Epithelial cell of proximal tubule (primary cell): ENCODE results near the gene PARP11. TPM values are rescaled to one million over a fixed set of nuclear protein-coding genes. Genes with fewer than 3 reads are reported as not detected.

Experiments
- DNase-seq: peaks from one replicate; pipeline ENCODE4 v3.0.0-alpha.2; 2011; ENCODE audit warnings: low read depth
- H3K4me3 ChIP-seq: 2 replicates; pipeline ENCODE4 v1.5.1; 2011; ENCODE audit warnings: low read depth, mild to moderate bottlenecking, low read length
- CTCF ChIP-seq: conservative IDR thresholded peaks from 2 replicates; pipeline ENCODE4 v1.5.1; 2012; ENCODE audit warnings: low read depth, mild to moderate bottlenecking, low read length
- total RNA-seq: library from RNA; depleted of rRNA; stranded (reverse); fragments of >200 nt; gene quantifications from 2 replicates; pipeline ENCODE4 v1.2.3, GENCODE V29; 2015

Gene PARP11
- total RNA-seq, 1 donor from 2014 or later: 3.6 TPM

DNA sequence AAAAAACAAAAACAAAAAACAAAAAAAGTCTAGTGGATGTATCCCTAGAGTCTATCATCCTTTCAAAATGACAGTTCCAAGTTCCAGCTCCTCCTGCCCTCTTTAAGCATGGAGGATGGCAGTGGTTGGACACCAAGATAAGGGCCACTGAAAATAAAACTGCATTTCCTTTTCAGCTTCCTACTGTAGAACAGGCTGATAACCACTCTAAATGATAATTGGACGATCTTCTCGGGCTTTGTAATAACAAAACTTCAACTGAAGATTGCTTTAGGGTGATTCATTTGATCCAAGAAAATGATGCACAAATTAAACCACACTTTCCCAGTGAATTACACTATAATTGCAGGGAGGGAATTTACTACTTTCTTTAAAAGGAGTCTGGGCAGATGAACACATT is 78.1 kb downstream of the PARP11 start:
- no peak for DNase-seq
- no peak overlapping the region for H3K4me3 ChIP-seq
- TF ChIP-seq CTCF: no peak

GRCh38 chr12:3792623-3793288 is 80.4 kb downstream of the PARP11 start:
- no peak for DNase-seq
- no peak overlapping the region for H3K4me3 ChIP-seq
- no peak for TF ChIP-seq CTCF

DNA sequence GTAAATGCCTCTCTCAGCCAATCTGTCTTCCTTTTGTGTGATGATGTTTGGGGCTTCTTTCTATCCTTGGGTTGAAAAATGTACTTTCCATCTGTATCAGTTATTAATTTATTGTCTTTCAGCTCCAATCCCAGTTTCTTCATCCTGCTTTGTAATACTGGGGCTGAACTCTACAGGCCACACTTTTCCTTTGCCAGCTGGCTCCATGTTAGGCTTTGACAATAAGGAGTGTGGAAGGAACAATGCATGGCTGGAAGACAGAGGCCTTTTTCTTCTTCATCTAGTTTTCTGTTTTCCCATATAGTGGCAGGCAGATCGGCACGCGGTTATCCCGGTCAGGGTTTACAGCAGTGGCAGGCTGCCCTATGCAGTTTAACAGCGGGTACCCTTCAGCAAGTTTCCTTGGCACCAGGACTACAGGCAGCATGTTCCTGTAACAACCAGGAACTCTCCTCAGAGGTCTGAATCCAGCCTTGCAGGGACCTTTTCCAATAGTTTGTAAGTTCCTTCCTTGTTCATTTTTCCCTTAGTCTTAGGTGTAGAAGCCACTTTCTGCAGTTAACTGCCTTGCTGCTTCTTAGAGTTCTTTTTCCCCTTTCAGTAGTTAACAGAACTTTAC is 81.8 kb downstream of the PARP11 start:
- TF ChIP-seq CTCF: no peak
- DNase-seq: no peak
- no peak overlapping the region for H3K4me3 ChIP-seq

DNA sequence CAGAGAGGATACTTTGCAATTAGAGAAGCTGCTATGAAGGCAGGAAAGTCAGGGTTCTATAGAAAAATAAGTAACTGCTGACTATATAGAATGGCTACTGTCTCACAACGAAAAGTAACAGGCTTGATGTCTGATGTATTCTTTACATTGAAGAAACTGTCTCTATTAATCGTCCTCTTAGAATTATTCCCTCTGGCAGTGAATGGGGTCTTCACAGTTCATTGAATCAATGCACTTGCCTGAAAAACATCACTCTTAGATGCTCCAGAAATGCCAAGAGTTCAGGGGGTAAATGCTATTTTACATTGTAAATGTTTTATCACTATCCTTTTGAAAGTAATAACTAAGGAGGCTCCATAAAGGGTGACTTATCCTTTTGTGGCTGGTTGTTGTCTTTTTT is 82.6 kb downstream of the PARP11 start:
- no peak for TF ChIP-seq CTCF
- H3K4me3 ChIP-seq: no peak overlapping the region
- no peak for DNase-seq

GRCh38 chr12:3789838-3790237 is 83.4 kb downstream of the PARP11 start:
- no peak overlapping the region for H3K4me3 ChIP-seq
- DNase-seq: no peak
- TF ChIP-seq CTCF: no peak

DNA sequence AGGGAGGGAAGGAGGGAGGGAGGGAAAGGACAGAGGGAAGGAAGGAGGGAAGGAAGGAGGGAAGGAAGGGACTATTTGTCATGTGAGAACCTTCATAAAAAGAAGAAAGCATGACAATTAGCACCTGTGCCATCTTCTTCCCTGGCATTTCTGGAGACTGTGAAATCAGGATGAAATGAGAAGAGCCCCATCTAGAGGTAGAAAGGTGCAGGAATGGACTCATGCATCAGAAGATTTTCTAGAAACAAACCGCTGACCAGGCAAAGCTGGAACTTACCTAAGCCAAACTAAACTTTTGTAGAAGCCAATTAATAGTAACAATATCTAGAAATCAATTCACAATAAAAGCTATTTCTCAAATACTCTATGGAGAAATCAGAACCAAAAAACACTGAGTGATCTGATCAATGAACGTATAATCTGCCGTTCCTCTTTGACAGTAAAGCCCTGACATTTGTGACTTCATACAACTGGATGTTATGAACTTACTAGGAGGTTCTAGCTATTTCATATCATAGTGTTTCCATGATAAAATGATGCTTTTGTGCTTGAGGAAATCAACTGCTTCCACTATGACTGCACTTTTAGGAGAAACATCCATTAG is 95.9 kb downstream of the PARP11 start:
- no peak for DNase-seq
- TF ChIP-seq CTCF: peak; percentile 89
- no peak overlapping the region for H3K4me3 ChIP-seq
